GM12878 (cell line): Measurements from ENCODE around the gene IBA57. TPM values are rescaled to one million over a fixed set of nuclear protein-coding genes. Genes with fewer than 3 reads are reported as not detected.

ENCODE experiments used
- ATAC-seq: fragments of 200-7000 bp; cut with Tn5 transposase; 3 replicates; pipeline ENCODE4 v1.9.1; 2020; ENCODE audit warnings: mild to moderate bottlenecking, moderate library complexity
- BruUV-seq: library from RNA; stranded (reverse); fragments of 400-500 nt; replicated peaks from 2 replicates; lab custom pipeline; 2021; lab: Mats Ljungman, UMichigan
- CTCF ChIA-PET: fragments of 300-600 bp; sonication (Branson Sonifier 250); formaldehyde crosslinking; extraction: SDS; loops from one replicate; lab custom pipeline; 2021; ENCODE audit warnings: inconsistent platforms; lab: Yijun Ruan, JAX
- POLR2A ChIA-PET: fragments of 350-600 bp; formaldehyde crosslinking; extraction: SDS; loops from one replicate; lab custom pipeline; 2021; ENCODE audit warnings: inconsistent platforms; lab: Charles Lee
- RAD21 ChIA-PET: fragments of 300-600 bp; sonication (Branson Sonifier 250); formaldehyde crosslinking; loops from one replicate; lab custom pipeline; 2023; ENCODE audit warnings: antibody characterized with exemption; ENCODE audit not compliant: unreplicated experiment; lab: Charles Lee
- SMC1A ChIA-PET: fragments of 300-600 bp; sonication (Branson Sonifier 250); formaldehyde crosslinking; loops from one replicate; lab custom pipeline; 2023; ENCODE audit not compliant: unreplicated experiment, uncharacterized antibody; lab: Charles Lee
- DNase-seq: peaks from one replicate; pipeline ENCODE4 v3.0.0-alpha.2; 2011; ENCODE audit warnings: low read depth, low spot score
- FAIRE-seq: peaks from 3 replicates; lab custom pipeline; 2011; peaks lifted over from hg19 to GRCh38; lab: Jason Lieb, UNC
- H2AFZ ChIP-seq: 2 replicates; pipeline ENCODE4 v1.6.0; 2011; ENCODE audit warnings: low read depth, low read length, control low read depth; ENCODE audit not compliant: control insufficient read depth
- H3K27ac ChIP-seq: 2 replicates; pipeline ENCODE4 v1.5.1; 2011; ENCODE audit warnings: control low read depth; ENCODE audit not compliant: control insufficient read depth, insufficient read depth
- H3K27me3 ChIP-seq, 2 experiments: replicated peaks in 1 of 2; 2 replicates each; pipeline versions ENCODE4 v1.6.0 to v1.6.1; 2011; ENCODE audit warnings: low read length in 1 of 2; ENCODE audit not compliant: control insufficient read depth in 2 of 2, insufficient read depth in 2 of 2
- H3K36me3 ChIP-seq, 2 experiments: 2 replicates each; pipeline ENCODE4 v1.5.1; 2011; ENCODE audit warnings: low read length in 1 of 2; ENCODE audit not compliant: control insufficient read depth in 2 of 2, insufficient read depth in 2 of 2
- H3K4me1 ChIP-seq: 2 replicates; pipeline ENCODE4 v1.6.1; 2011; ENCODE audit warnings: mild to moderate bottlenecking, low read length, moderate library complexity, mixed read lengths; ENCODE audit not compliant: control insufficient read depth, insufficient read depth
- H3K4me2 ChIP-seq: 2 replicates; pipeline ENCODE4 v1.6.0; 2011; ENCODE audit warnings: control low read depth; ENCODE audit not compliant: control insufficient read depth, insufficient read depth
- H3K4me3 ChIP-seq: fragments of 200-600 bp; sonication (generic); 2 replicates; pipeline ENCODE4 v1.5.1; 2016
- H3K79me2 ChIP-seq: 2 replicates; pipeline ENCODE4 v1.6.0; 2011; ENCODE audit warnings: low read length; ENCODE audit not compliant: control insufficient read depth, insufficient read depth
- H3K9ac ChIP-seq: 2 replicates; pipeline ENCODE4 v1.8.0; 2011; ENCODE audit warnings: low read length, control low read depth, mixed read lengths; ENCODE audit not compliant: control insufficient read depth, insufficient read depth
- H3K9me3 ChIP-seq: replicated peaks from 3 replicates; pipeline ENCODE4 v1.5.1; 2011; ENCODE audit warnings: mild to moderate bottlenecking, low read length; ENCODE audit not compliant: control insufficient read depth, insufficient read depth
- H4K20me1 ChIP-seq: 2 replicates; pipeline ENCODE4 v1.6.0; 2011; ENCODE audit not compliant: control insufficient read depth, insufficient read depth
- CBFB ChIP-seq: IDR thresholded peaks from 2 replicates; pipeline ENCODE4 v1.6.1; 2016; ENCODE audit warnings: antibody characterized with exemption, low read depth
- E2F4 ChIP-seq: IDR thresholded peaks from 2 replicates; pipeline ENCODE4 v1.6.1; 2012; ENCODE audit warnings: low read depth, low read length, improper control_type of control experiment
- EED ChIP-seq: sonication (generic); IDR thresholded peaks from 2 replicates; pipeline ENCODE4 v1.6.1; 2016; ENCODE audit warnings: antibody characterized with exemption, low read depth
- HSF1 ChIP-seq: fragments of 150-350 bp; IDR thresholded peaks from 2 replicates; pipeline ENCODE4 v1.6.1; 2014; ENCODE audit warnings: mild to moderate bottlenecking, low read depth, low read length
- NBN ChIP-seq: fragments of 450-650 bp; IDR thresholded peaks from 2 replicates; pipeline ENCODE4 v1.6.1; 2016
- RAD21 ChIP-seq: IDR thresholded peaks from 2 replicates; pipeline ENCODE4 v1.6.1; 2011; ENCODE audit warnings: mild to moderate bottlenecking, low read depth, low read length, moderate library complexity; ENCODE audit not compliant: insufficient read depth
- SMARCA5 ChIP-seq: fragments of 450-650 bp; IDR thresholded peaks from 2 replicates; pipeline ENCODE4 v1.6.1; 2017; ENCODE audit warnings: mild to moderate bottlenecking
- STAT3 ChIP-seq: IDR thresholded peaks from 2 replicates; pipeline ENCODE4 v1.6.1; 2011; ENCODE audit warnings: low read depth, low read length, improper control_type of control experiment
- WRNIP1 ChIP-seq: IDR thresholded peaks from 2 replicates; pipeline ENCODE4 v1.6.1; 2011; ENCODE audit warnings: low read depth, low read length, improper control_type of control experiment, borderline replicate concordance
- ZBTB33 ChIP-seq: fragments of 450-650 bp; IDR thresholded peaks from 2 replicates; pipeline ENCODE4 v1.6.1; 2017; ENCODE audit warnings: mild to moderate bottlenecking
- ZSCAN29 ChIP-seq: fragments of 450-650 bp; IDR thresholded peaks from 2 replicates; pipeline ENCODE4 v1.6.1; 2017; ENCODE audit warnings: mild to moderate bottlenecking, moderate library complexity
- WGBS: methylation state at CpG from one replicate; pipeline ENCODE4 v1.1.6; 2016; ENCODE audit warnings: low lambda C conversion rate; ENCODE audit not compliant: insufficient replicate concordance, insufficient coverage; ENCODE audit errors: missing lambda C conversion rate; 5-methylcytosine and 5-hydroxymethylcytosine counted together
- in situ Hi-C: fragments of 300-500 bp; cut with MboI; formaldehyde crosslinking; loops from 9 replicates; pipeline ENCODE4 v1.14.3; 2018; ENCODE audit warnings: mixed read lengths
- intact Hi-C: fragments of 100-400 bp; cut with micrococcal nuclease; formaldehyde crosslinking; loops from one replicate; pipeline ENCODE4 v1.14.2; 2022; ENCODE audit not compliant: unreplicated experiment
- polyA plus RNA-seq, 11 experiments: library from polyadenylated mRNA; depleted of rRNA in 4 of 11; unstranded in 6 of 11; stranded (reverse) in 5 of 11; fragments of >200 nt; fragmentation: Nextera tagmentation in 4 of 11; fragmentation: Illumina TruSeq in 1 of 11; extraction: Ambion mirVana in 4 of 11; extraction: Trizol in 1 of 11; gene quantifications; 1 replicate in 1 of 11; 2 replicates in 10 of 11; pipeline versions ENCODE4 v1.2.1 to v1.2.3, GENCODE V29; 2011 to 2016; ENCODE audit warnings: inconsistent platforms in 2 of 11, missing spikeins in 2 of 11, low read depth in 1 of 11
- total RNA-seq, 4 experiments: library from RNA; depleted of rRNA in 3 of 4; stranded (reverse); fragments of >200 nt in 3 of 4; fragmentation: Illumina TruSeq in 1 of 4; extraction: Trizol in 1 of 4; gene quantifications; 2 replicates each; pipeline versions ENCODE4 v1.2.1 to v1.2.3, GENCODE V29; 2013 to 2021

The IBA57 gene
- total and polyA plus RNA-seq, 10 of the 15 experiments (the other 5 are each of a cell fraction or from before 2014, with no cell fraction given), result 0.51 to 8.6 (median 3.7) TPM

- TF ChIP-seq E2F4, result no peak
- TF ChIP-seq HSF1, result no peak
- TF ChIP-seq SMARCA5, result no peak
- TF ChIP-seq STAT3, result no peak
- TF ChIP-seq EED, result no peak
- TF ChIP-seq WRNIP1, result no peak
- no peak for TF ChIP-seq ZSCAN29
- no peak for TF ChIP-seq CBFB
These were observed 41.2 kb downstream of the IBA57 start (continued) for GRCh38 chr1:228206582-228207351.

- WGBS, result 42% methylated on average over 8 of the region's 8 CpGs
- no TSS peak for BruUV-seq
- no peak overlapping the region for H3K4me3 ChIP-seq
- DNase-seq (no peak), FAIRE-seq (no peak), ATAC-seq (no peak)
- TF ChIP-seq ZBTB33, result no peak
- TF ChIP-seq RAD21, result no peak
- TF ChIP-seq NBN, result no peak
- RAD21 ChIA-PET, result no interaction called here
- no peaks in the 10 kb centered on the region for H4K20me1 ChIP-seq
- H3K9me3 ChIP-seq, result no peaks in the 10 kb centered on the region; the same call in 2 of the 3 replicates
- H3K4me2 ChIP-seq, result no peak overlapping the region
- CTCF ChIA-PET, result interaction anchor here (1.0 kb wide), 1 partner anchor 28 kb away, joined by 3 read pairs; no protein-coding TSS in a partner anchor
- H3K4me1 ChIP-seq, result no peaks in the 10 kb centered on the region
- H3K79me2 ChIP-seq, result no peaks in the 10 kb centered on the region
- intact Hi-C loops, result no loop called here
- SMC1A ChIA-PET, result no interaction called here
- no peak overlapping the region for H3K27ac ChIP-seq
- in situ Hi-C loops, result no loop called here
- POLR2A ChIA-PET, result no interaction called here
- H3K36me3 ChIP-seq, result no peaks in the 10 kb centered on the region
- H3K27me3 ChIP-seq, result no peaks in the 10 kb centered on the region; a peak in 2 of 4 replicates
- H3K9ac ChIP-seq, result no peak overlapping the region
- no peak overlapping the region for H2AFZ ChIP-seq
These were observed 41.8 kb downstream of the IBA57 start for GRCh38 chr1:228207381-228207810.
